Esophagus muscularis mucosa (tissue), 4 donors: ENCODE measurements around the gene MEF2C. TPM values are rescaled to one million over a fixed set of nuclear protein-coding genes. Genes with fewer than 3 reads are reported as not detected.

ENCODE experiments used
- DNase-seq: peaks from one replicate; pipeline ENCODE4 v3.0.0-alpha.2; 2017; ENCODE audit errors: extremely low spot score
- H3K27ac ChIP-seq, 4 donors: fragments of 200-600 bp; sonication (generic); replicated peaks in 1 of 4; 1 replicate in 3 of 4; 2 replicates in 1 of 4; pipeline ENCODE4 v1.5.1; 2016 to 2019; ENCODE audit warnings: mild to moderate bottlenecking in 1 of 4
- H3K27me3 ChIP-seq, 4 donors: fragments of 200-600 bp; sonication (generic); one replicate each; pipeline versions ENCODE4 v1.5.1 to v1.6.0; 2016 to 2019
- H3K36me3 ChIP-seq, 4 donors: fragments of 200-600 bp; sonication (generic); one replicate each; pipeline ENCODE4 v1.5.1; 2016 to 2019
- H3K4me1 ChIP-seq, 4 donors: fragments of 200-600 bp; sonication (generic); one replicate each; pipeline ENCODE4 v1.5.1; 2016 to 2019
- H3K4me3 ChIP-seq, 4 donors: fragments of 200-600 bp; sonication (generic); 1 replicate in 2 of 4; 2 replicates in 2 of 4; pipeline ENCODE4 v1.5.1; 2016 to 2019; ENCODE audit warnings: mild to moderate bottlenecking in 4 of 4, moderate library complexity in 1 of 4
- H3K9me3 ChIP-seq, 4 donors: fragments of 200-600 bp; sonication (generic); 1 replicate in 3 of 4; 2 replicates in 1 of 4; pipeline ENCODE4 v1.5.1; 2016 to 2019
- CTCF ChIP-seq, 3 experiments: fragments of 200-600 bp in 2 of 3; fragments of 450-650 bp in 1 of 3; sonication (generic) in 2 of 3; IDR thresholded peaks; one replicate each; pipeline ENCODE4 v1.5.1; 2017 to 2019; ENCODE audit warnings: antibody characterized with exemption in 3 of 3, mild to moderate bottlenecking in 2 of 3, moderate library complexity in 1 of 3
- EP300 ChIP-seq: sonication (generic); formaldehyde crosslinking; IDR thresholded peaks from one replicate; pipeline ENCODE4 v1.6.1; 2017; ENCODE audit warnings: antibody characterized with exemption
- POLR2A ChIP-seq: fragments of 450-650 bp; IDR thresholded peaks from one replicate; pipeline ENCODE4 v1.6.1; 2017; ENCODE audit warnings: antibody characterized with exemption, moderate library complexity, mild to moderate bottlenecking, low read depth
- POLR2AphosphoS5 ChIP-seq, 2 donors: sonication (generic); formaldehyde crosslinking; IDR thresholded peaks; one replicate each; pipeline ENCODE4 v1.6.1; 2017; ENCODE audit warnings: antibody characterized with exemption in 2 of 2
- WGBS: methylation state at CpG from one replicate; pipeline ENCODE4 v1.1.5; 2018; 5-methylcytosine and 5-hydroxymethylcytosine counted together
- intact Hi-C: fragments of 100-400 bp; cut with DNase I; formaldehyde crosslinking; loops from one replicate; pipeline ENCODE4 v1.15.1; 2023
- total RNA-seq, 4 donors: library from RNA; depleted of rRNA; stranded (reverse); fragments of >200 nt; gene quantifications; one replicate each; pipeline versions ENCODE4 v1.1.0 to v1.2.1, GENCODE V29; 2016

Gene MEF2C
- total RNA-seq, 4 donors from 2014 or later = 20.8 to 34.3 (median 29.0) TPM

GRCh38 chr5:88807327-88807726 lies 75.7 kb downstream of the MEF2C start:
- no peaks in the 10 kb centered on the region for H3K27me3 ChIP-seq
- no peaks in the 10 kb centered on the region for H3K9me3 ChIP-seq
- 95% methylated on average over 8 of the region's 8 CpGs for WGBS
- TF ChIP-seq POLR2A (no peak), CTCF (IDR thresholded peaks at IDR 0.05) (no peak), EP300 (no peak), POLR2AphosphoS5 (IDR thresholded peaks at IDR 0.05) (no peak)
- DNase-seq = no peak
- no peaks in the 10 kb centered on the region for H3K4me1 ChIP-seq
- no peak overlapping the region for H3K27ac ChIP-seq
- no peak overlapping the region for H3K4me3 ChIP-seq
- H3K36me3 ChIP-seq = peaks cover 0 to 21% (median 12%) of the 10 kb centered on the region in 4 donors
- intact Hi-C loops = no loop called here

- no peak for TF ChIP-seq EP300
- no peak for TF ChIP-seq POLR2AphosphoS5 (IDR thresholded peaks at IDR 0.05)
- TF ChIP-seq CTCF (IDR thresholded peaks at IDR 0.05) = no peak
- no peak for TF ChIP-seq POLR2A
- H3K27ac ChIP-seq = no peak overlapping the region
- H3K4me1 ChIP-seq = no peaks in the 10 kb centered on the region
- peaks cover 5 to 31% (median 14%) of the 10 kb centered on the region in 4 donors for H3K36me3 ChIP-seq
- no peak for DNase-seq
- H3K27me3 ChIP-seq = no peaks in the 10 kb centered on the region
- H3K4me3 ChIP-seq = no peak overlapping the region
- intact Hi-C loops = no loop called here
- no peaks in the 10 kb centered on the region for H3K9me3 ChIP-seq
These were observed 76.6 kb downstream of the MEF2C start for GRCh38 chr5:88806338-88806737.

- no peak overlapping the region for H3K4me3 ChIP-seq
- DNase-seq = no peak
- H3K36me3 ChIP-seq = peaks cover 5 to 31% (median 14%) of the 10 kb centered on the region in 4 donors
- H3K9me3 ChIP-seq = no peaks in the 10 kb centered on the region
- no peaks in the 10 kb centered on the region for H3K27me3 ChIP-seq
- H3K27ac ChIP-seq = no peak overlapping the region
- H3K4me1 ChIP-seq = no peaks in the 10 kb centered on the region
- WGBS = 79% methylated on average over 3 of the region's 3 CpGs
- intact Hi-C loops = no loop called here
- TF ChIP-seq POLR2AphosphoS5 (IDR thresholded peaks at IDR 0.05) = no peak
- no peak for TF ChIP-seq EP300
- no peak for TF ChIP-seq POLR2A
- no peak for TF ChIP-seq CTCF (IDR thresholded peaks at IDR 0.05)
These were observed 77.7 kb downstream of the MEF2C start for GRCh38 chr5:88805151-88805784.

- TF ChIP-seq POLR2AphosphoS5 (IDR thresholded peaks at IDR 0.05) (no peak), EP300 (no peak), CTCF (IDR thresholded peaks at IDR 0.05) (no peak), POLR2A (no peak)
These were observed 78.5 kb downstream of the MEF2C start for GRCh38 chr5:88804444-88804843.

GRCh38 chr5:88803309-88803708 lies 79.7 kb downstream of the MEF2C start:
- Histone ChIP-seq H3K4me3 (no peak overlapping the region), H3K27me3 (no peaks in the 10 kb centered on the region), H3K36me3 (peaks cover 5 to 41% (median 18%) of the 10 kb centered on the region in 4 donors), H3K4me1 (no peaks in the 10 kb centered on the region), H3K9me3 (no peaks in the 10 kb centered on the region), H3K27ac (no peak overlapping the region)
- TF ChIP-seq POLR2A (no peak), CTCF (IDR thresholded peaks at IDR 0.05) (no peak), POLR2AphosphoS5 (IDR thresholded peaks at IDR 0.05) (no peak), EP300 (no peak)
- WGBS = 79% methylated on average over 1 of the region's 1 CpG
- intact Hi-C loops = no loop called here
- no peak for DNase-seq

More at GRCh38 chr5:88804444-88804843, 78.5 kb downstream of the MEF2C start:
- DNase-seq = no peak
- Histone ChIP-seq H3K4me3 (no peak overlapping the region), H3K9me3 (no peaks in the 10 kb centered on the region), H3K27me3 (no peaks in the 10 kb centered on the region), H3K27ac (no peak overlapping the region), H3K36me3 (peaks cover 5 to 31% (median 14%) of the 10 kb centered on the region in 4 donors), H3K4me1 (no peaks in the 10 kb centered on the region)
- 96% methylated on average over 11 of the region's 11 CpGs for WGBS
- intact Hi-C loops = no loop called here
